GM23338 (cell line): ENCODE results near the gene CHRDL2. TPM values are rescaled to one million over a fixed set of nuclear protein-coding genes. Genes with fewer than 3 reads are reported as not detected.

Experiments
- ATAC-seq: fragments of 200-7000 bp; cut with Tn5 transposase; 3 replicates; pipeline ENCODE4 v1.9.1; 2020
- DNase-seq: peaks from one replicate; pipeline ENCODE4 v3.0.0-alpha.2; 2015; ENCODE audit warnings: low spot score
- H2AFZ ChIP-seq: fragments of 200-600 bp; sonication (generic); 2 replicates; pipeline ENCODE4 v1.8.0; 2016; ENCODE audit warnings: antibody characterized with exemption, mild to moderate bottlenecking, moderate library complexity
- H3F3A ChIP-seq: fragments of 200-600 bp; sonication (generic); replicated peaks from 2 replicates; pipeline ENCODE4 v1.8.0; 2017; ENCODE audit warnings: antibody characterized with exemption, mixed run types, low read depth
- H3K27ac ChIP-seq: fragments of 200-600 bp; sonication (generic); 2 replicates; pipeline ENCODE4 v1.6.1; 2016; ENCODE audit warnings: low read depth
- H3K27me3 ChIP-seq: fragments of 200-600 bp; sonication (generic); 2 replicates; pipeline ENCODE4 v1.8.0; 2016; ENCODE audit warnings: mild to moderate bottlenecking, mixed run types, moderate library complexity; ENCODE audit not compliant: insufficient read depth
- H3K36me3 ChIP-seq: fragments of 200-600 bp; sonication (generic); 2 replicates; pipeline ENCODE4 v1.8.0; 2016; ENCODE audit warnings: mild to moderate bottlenecking; ENCODE audit not compliant: insufficient read depth
- H3K4me1 ChIP-seq: fragments of 200-600 bp; sonication (generic); 2 replicates; pipeline ENCODE4 v1.8.0; 2016; ENCODE audit warnings: mild to moderate bottlenecking, moderate library complexity; ENCODE audit not compliant: insufficient read depth
- H3K4me2 ChIP-seq: fragments of 200-600 bp; sonication (generic); 2 replicates; pipeline ENCODE4 v1.7.1; 2017; ENCODE audit warnings: mixed run types
- H3K4me3 ChIP-seq: fragments of 200-600 bp; sonication (generic); 2 replicates; pipeline ENCODE4 v1.6.1; 2016; ENCODE audit warnings: mixed run types
- H3K79me2 ChIP-seq: fragments of 200-600 bp; sonication (generic); replicated peaks from 2 replicates; pipeline ENCODE4 v1.8.0; 2017; ENCODE audit warnings: mild to moderate bottlenecking; ENCODE audit not compliant: insufficient read depth
- H3K9me2 ChIP-seq: fragments of 200-600 bp; sonication (generic); 2 replicates; pipeline ENCODE4 v1.8.0; 2017; ENCODE audit not compliant: insufficient read depth
- H4K20me1 ChIP-seq: fragments of 200-600 bp; sonication (generic); replicated peaks from 2 replicates; pipeline ENCODE4 v1.8.0; 2017; ENCODE audit warnings: mild to moderate bottlenecking; ENCODE audit not compliant: insufficient read depth
- H3K27ac Mint-ChIP-seq: 2 replicates; pipeline ENCODE4 v1.8.0; 2020; ENCODE audit warnings: inconsistent platforms, mild to moderate bottlenecking, moderate library complexity, mixed read lengths
- H3K27me3 Mint-ChIP-seq: 3 replicates; pipeline ENCODE4 v1.8.0; 2022; ENCODE audit warnings: low read depth, mild to moderate bottlenecking, moderate library complexity, mixed read lengths, inconsistent platforms; ENCODE audit not compliant: insufficient read depth, poor library complexity
- H3K36me3 Mint-ChIP-seq: 3 replicates; pipeline ENCODE4 v1.8.0; 2021; ENCODE audit warnings: low read depth, mild to moderate bottlenecking, inconsistent platforms, moderate library complexity, mixed read lengths
- H3K4me1 Mint-ChIP-seq: 3 replicates; pipeline ENCODE4 v1.8.0; 2020; ENCODE audit warnings: mild to moderate bottlenecking, inconsistent platforms, mixed read lengths
- H3K4me3 Mint-ChIP-seq: 3 replicates; pipeline ENCODE4 v1.8.0; 2021; ENCODE audit warnings: moderate library complexity, mild to moderate bottlenecking, inconsistent platforms, mixed read lengths
- H3K9me3 Mint-ChIP-seq: 3 replicates; pipeline ENCODE4 v1.8.0; 2020; ENCODE audit warnings: moderate library complexity, mild to moderate bottlenecking, inconsistent platforms, mixed read lengths
- CREB1 ChIP-seq: fragments of 250-450 bp; sonication (Bioruptor Pico); IDR thresholded peaks from 2 replicates; pipeline ENCODE4 v1.5.0; 2020; ENCODE audit warnings: low read depth, mild to moderate bottlenecking, moderate library complexity
- ETS1 ChIP-seq: IDR thresholded peaks from 2 replicates; pipeline ENCODE4 v1.6.1; 2016; ENCODE audit warnings: antibody characterized with exemption
- EZH2 ChIP-seq: fragments of 200-600 bp; sonication (generic); IDR thresholded peaks from one replicate; pipeline ENCODE4 v1.8.0; 2017; ENCODE audit warnings: antibody characterized with exemption, mild to moderate bottlenecking, low read depth; ENCODE audit not compliant: unreplicated experiment
- EZH2phosphoT487 ChIP-seq: fragments of 200-600 bp; sonication (generic); IDR thresholded peaks from one replicate; pipeline ENCODE4 v1.8.1; 2018; ENCODE audit warnings: antibody characterized with exemption; ENCODE audit not compliant: unreplicated experiment
- NANOG ChIP-seq: IDR thresholded peaks from 2 replicates; pipeline ENCODE4 v1.6.1; 2016; ENCODE audit warnings: antibody characterized with exemption, borderline replicate concordance
- POLR2AphosphoS5 ChIP-seq: IDR thresholded peaks from 2 replicates; pipeline ENCODE4 v1.6.1; 2016; ENCODE audit warnings: antibody characterized with exemption, low read depth
- STAT1 ChIP-seq: IDR thresholded peaks from one replicate; pipeline ENCODE4 v1.6.1; 2016; ENCODE audit warnings: antibody characterized with exemption; ENCODE audit not compliant: unreplicated experiment
- ZNF114 ChIP-seq: fragments of 250-450 bp; sonication (Bioruptor Pico); IDR thresholded peaks from 2 replicates; pipeline ENCODE4 v1.5.0; 2020; ENCODE audit warnings: mild to moderate bottlenecking, moderate library complexity
- polyA plus RNA-seq: library from polyadenylated mRNA; unstranded; fragments of >200 nt; fragmentation: Nextera tagmentation; extraction: Ambion mirVana; gene quantifications from 2 replicates; pipeline ENCODE4 v1.2.1, GENCODE V29; 2016
- total RNA-seq: library from RNA; depleted of rRNA; stranded (reverse); fragments of >200 nt; shearing (Covaris generic); gene quantifications from 2 replicates; pipeline ENCODE4 v1.2.3, GENCODE V29; 2014
- TF ChIP-seq, protein P1 (sequence below): fragments of 250-450 bp; sonication (Bioruptor Pico); IDR thresholded peaks from 2 replicates; pipeline ENCODE4 v1.5.0; 2020; ENCODE audit warnings: mild to moderate bottlenecking, moderate library complexity
- TF ChIP-seq, protein P2 (sequence below): IDR thresholded peaks from one replicate; pipeline ENCODE4 v1.6.1; 2018; ENCODE audit warnings: antibody characterized with exemption; ENCODE audit not compliant: unreplicated experiment

Gene CHRDL2
- total and polyA plus RNA-seq, 2 experiments from 2014 or later = 0.21 TPM; not detected in 1

DNA sequence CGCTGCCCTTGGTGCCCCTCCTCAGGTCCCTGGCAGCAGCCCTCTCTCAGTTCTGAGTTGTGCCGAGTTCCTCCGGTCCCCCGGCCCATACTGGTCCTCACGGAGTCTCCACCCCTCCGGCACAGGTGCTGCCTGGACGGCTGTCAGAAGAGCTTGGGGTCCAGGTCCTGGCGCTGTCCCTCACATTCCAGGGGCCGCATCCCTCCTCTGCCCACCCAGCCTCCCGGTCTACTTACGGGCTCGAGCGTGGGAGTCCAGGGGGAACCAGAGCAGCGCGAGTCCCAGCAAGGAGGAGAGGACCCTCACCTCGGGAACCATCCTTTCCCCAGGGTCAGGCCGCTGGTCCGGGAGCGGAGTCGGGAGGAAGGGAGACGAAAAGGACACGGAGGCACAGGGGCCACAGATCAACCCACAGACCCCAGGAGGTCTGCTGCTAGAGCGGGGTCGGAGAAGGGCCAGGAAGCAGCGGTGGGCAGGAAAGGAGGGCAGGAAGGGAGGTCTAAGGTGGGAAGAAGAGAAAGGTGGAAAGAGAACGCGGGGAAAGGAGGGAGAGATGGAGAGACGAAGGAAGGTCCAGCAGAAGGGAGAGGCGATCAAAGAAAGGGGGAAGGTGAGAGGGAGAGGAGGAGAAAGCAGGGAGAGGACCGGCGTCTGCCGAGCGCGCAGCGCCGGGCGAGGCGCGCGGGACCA lies 510 bp downstream of the CHRDL2 start:
- no peaks in the 10 kb centered on the region for H4K20me1 ChIP-seq
- peaks cover 9% of the 10 kb centered on the region; the same call in 1 of the 2 replicates for H3K4me1 ChIP-seq
- H3K9me3 Mint-ChIP-seq = no peaks in the 10 kb centered on the region; the same call in 2 of the 3 replicates
- peaks cover 52% of the 10 kb centered on the region for H3K27me3 Mint-ChIP-seq
- H3K27me3 ChIP-seq = peaks cover 64% of the 10 kb centered on the region
- peak overlapping the region; percentile 99 for H2AFZ ChIP-seq
- H3K4me3 Mint-ChIP-seq = peak overlapping the region; percentile 80
- ATAC-seq (peak; percentile 54), DNase-seq (peak; percentile 64)
- H3K27ac Mint-ChIP-seq = no peak overlapping the region
- H3K9me2 ChIP-seq = 0 out of 2 replicates have a peak, but pooled peaks cover 4% of the 10 kb centered on the region
- peak overlapping the region; percentile 98 for H3K4me2 ChIP-seq
- H3F3A ChIP-seq = no peaks in the 10 kb centered on the region
- TF ChIP-seq EZH2 (peak; percentile 94), POLR2AphosphoS5 (no peak)
- peaks cover 10% of the 10 kb centered on the region; the same call in 2 of the 3 replicates for H3K4me1 Mint-ChIP-seq
- no peaks in the 10 kb centered on the region for H3K79me2 ChIP-seq
- H3K4me3 ChIP-seq = peak overlapping the region; percentile 73
- no peaks in the 10 kb centered on the region; the same call in 2 of the 3 replicates for H3K36me3 Mint-ChIP-seq
- no peak overlapping the region for H3K27ac ChIP-seq
- no peaks in the 10 kb centered on the region for H3K36me3 ChIP-seq

GRCh38 chr11:74729397-74729796 lies 1.8 kb downstream of the CHRDL2 start:
- Histone ChIP-seq H3K9me2 (0 out of 2 replicates have a peak, but pooled peaks cover 4% of the 10 kb centered on the region), H4K20me1 (no peaks in the 10 kb centered on the region), H3K27ac (no peak overlapping the region), H3F3A (no peaks in the 10 kb centered on the region), H3K4me3 (no peak overlapping the region), H3K4me2 (no peak overlapping the region), H3K36me3 (no peaks in the 10 kb centered on the region), H3K27me3 (peaks cover 64% of the 10 kb centered on the region), H3K4me1 (peaks cover 9% of the 10 kb centered on the region; the same call in 1 of the 2 replicates), H2AFZ (no peak overlapping the region), H3K79me2 (no peaks in the 10 kb centered on the region)
- Mint-ChIP-seq H3K4me3 (no peak overlapping the region), H3K4me1 (peaks cover 10% of the 10 kb centered on the region; the same call in 2 of the 3 replicates), H3K27ac (no peak overlapping the region), H3K27me3 (peaks cover 52% of the 10 kb centered on the region), H3K36me3 (no peaks in the 10 kb centered on the region; the same call in 2 of the 3 replicates), H3K9me3 (no peaks in the 10 kb centered on the region; the same call in 2 of the 3 replicates)
- DNase-seq = no peak
- no peak for ATAC-seq
- TF ChIP-seq ZNF114 (CRISPR knock-in tag) = no peak
- TF ChIP-seq ETS1 = no peak
- TF ChIP-seq POLR2AphosphoS5 = no peak
- TF ChIP-seq, protein P1, sequence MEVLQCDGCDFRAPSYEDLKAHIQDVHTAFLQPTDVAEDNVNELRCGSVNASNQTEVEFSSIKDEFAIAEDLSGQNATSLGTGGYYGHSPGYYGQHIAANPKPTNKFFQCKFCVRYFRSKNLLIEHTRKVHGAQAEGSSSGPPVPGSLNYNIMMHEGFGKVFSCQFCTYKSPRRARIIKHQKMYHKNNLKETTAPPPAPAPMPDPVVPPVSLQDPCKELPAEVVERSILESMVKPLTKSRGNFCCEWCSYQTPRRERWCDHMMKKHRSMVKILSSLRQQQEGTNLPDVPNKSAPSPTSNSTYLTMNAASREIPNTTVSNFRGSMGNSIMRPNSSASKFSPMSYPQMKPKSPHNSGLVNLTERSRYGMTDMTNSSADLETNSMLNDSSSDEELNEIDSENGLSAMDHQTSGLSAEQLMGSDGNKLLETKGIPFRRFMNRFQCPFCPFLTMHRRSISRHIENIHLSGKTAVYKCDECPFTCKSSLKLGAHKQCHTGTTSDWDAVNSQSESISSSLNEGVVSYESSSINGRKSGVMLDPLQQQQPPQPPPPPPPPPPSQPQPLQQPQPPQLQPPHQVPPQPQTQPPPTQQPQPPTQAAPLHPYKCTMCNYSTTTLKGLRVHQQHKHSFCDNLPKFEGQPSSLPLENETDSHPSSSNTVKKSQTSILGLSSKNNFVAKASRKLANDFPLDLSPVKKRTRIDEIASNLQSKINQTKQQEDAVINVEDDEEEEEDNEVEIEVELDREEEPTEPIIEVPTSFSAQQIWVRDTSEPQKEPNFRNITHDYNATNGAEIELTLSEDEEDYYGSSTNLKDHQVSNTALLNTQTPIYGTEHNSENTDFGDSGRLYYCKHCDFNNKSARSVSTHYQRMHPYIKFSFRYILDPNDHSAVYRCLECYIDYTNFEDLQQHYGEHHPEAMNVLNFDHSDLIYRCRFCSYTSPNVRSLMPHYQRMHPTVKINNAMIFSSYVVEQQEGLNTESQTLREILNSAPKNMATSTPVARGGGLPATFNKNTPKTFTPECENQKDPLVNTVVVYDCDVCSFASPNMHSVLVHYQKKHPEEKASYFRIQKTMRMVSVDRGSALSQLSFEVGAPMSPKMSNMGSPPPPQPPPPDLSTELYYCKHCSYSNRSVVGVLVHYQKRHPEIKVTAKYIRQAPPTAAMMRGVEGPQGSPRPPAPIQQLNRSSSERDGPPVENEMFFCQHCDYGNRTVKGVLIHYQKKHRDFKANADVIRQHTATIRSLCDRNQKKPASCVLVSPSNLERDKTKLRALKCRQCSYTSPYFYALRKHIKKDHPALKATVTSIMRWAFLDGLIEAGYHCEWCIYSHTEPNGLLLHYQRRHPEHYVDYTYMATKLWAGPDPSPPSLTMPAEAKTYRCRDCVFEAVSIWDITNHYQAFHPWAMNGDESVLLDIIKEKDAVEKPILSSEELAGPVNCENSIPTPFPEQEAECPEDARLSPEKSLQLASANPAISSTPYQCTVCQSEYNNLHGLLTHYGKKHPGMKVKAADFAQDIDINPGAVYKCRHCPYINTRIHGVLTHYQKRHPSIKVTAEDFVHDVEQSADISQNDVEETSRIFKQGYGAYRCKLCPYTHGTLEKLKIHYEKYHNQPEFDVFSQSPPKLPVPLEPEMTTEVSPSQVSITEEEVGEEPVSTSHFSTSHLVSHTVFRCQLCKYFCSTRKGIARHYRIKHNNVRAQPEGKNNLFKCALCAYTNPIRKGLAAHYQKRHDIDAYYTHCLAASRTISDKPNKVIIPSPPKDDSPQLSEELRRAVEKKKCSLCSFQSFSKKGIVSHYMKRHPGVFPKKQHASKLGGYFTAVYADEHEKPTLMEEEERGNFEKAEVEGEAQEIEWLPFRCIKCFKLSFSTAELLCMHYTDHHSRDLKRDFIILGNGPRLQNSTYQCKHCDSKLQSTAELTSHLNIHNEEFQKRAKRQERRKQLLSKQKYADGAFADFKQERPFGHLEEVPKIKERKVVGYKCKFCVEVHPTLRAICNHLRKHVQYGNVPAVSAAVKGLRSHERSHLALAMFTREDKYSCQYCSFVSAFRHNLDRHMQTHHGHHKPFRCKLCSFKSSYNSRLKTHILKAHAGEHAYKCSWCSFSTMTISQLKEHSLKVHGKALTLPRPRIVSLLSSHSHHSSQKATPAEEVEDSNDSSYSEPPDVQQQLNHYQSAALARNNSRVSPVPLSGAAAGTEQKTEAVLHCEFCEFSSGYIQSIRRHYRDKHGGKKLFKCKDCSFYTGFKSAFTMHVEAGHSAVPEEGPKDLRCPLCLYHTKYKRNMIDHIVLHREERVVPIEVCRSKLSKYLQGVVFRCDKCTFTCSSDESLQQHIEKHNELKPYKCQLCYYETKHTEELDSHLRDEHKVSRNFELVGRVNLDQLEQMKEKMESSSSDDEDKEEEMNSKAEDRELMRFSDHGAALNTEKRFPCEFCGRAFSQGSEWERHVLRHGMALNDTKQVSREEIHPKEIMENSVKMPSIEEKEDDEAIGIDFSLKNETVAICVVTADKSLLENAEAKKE (CRISPR knock-in tag) = no peak
- TF ChIP-seq, protein P2, sequence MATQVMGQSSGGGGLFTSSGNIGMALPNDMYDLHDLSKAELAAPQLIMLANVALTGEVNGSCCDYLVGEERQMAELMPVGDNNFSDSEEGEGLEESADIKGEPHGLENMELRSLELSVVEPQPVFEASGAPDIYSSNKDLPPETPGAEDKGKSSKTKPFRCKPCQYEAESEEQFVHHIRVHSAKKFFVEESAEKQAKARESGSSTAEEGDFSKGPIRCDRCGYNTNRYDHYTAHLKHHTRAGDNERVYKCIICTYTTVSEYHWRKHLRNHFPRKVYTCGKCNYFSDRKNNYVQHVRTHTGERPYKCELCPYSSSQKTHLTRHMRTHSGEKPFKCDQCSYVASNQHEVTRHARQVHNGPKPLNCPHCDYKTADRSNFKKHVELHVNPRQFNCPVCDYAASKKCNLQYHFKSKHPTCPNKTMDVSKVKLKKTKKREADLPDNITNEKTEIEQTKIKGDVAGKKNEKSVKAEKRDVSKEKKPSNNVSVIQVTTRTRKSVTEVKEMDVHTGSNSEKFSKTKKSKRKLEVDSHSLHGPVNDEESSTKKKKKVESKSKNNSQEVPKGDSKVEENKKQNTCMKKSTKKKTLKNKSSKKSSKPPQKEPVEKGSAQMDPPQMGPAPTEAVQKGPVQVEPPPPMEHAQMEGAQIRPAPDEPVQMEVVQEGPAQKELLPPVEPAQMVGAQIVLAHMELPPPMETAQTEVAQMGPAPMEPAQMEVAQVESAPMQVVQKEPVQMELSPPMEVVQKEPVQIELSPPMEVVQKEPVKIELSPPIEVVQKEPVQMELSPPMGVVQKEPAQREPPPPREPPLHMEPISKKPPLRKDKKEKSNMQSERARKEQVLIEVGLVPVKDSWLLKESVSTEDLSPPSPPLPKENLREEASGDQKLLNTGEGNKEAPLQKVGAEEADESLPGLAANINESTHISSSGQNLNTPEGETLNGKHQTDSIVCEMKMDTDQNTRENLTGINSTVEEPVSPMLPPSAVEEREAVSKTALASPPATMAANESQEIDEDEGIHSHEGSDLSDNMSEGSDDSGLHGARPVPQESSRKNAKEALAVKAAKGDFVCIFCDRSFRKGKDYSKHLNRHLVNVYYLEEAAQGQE = no peak
- TF ChIP-seq STAT1 = no peak
- TF ChIP-seq EZH2phosphoT487 = no peak
- TF ChIP-seq CREB1 (CRISPR knock-in tag) = no peak
- no peak for TF ChIP-seq NANOG
